ENCODE measurements around the gene C20orf96.

The C20orf96 gene

DNA sequence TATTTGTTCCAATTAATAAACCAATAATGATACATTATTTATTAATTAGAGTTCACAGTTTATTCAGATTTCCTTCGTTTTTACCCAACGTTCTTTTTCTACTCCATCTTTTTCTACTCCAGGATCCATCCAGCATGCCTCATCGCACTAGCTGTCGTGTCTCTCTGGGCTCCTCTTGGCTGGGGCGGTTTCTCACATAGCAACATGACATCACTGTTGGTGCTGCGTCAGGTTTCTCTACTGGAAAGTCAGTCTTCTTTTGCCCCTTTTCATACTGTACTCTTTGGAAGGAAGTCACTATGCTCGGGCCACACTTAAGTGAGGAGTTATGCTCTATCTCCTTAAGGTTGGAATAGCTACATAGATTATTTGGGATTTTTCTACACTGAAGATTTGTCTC is 21.1 kb upstream of the C20orf96 start:
- no peak for DNase-seq

DNA sequence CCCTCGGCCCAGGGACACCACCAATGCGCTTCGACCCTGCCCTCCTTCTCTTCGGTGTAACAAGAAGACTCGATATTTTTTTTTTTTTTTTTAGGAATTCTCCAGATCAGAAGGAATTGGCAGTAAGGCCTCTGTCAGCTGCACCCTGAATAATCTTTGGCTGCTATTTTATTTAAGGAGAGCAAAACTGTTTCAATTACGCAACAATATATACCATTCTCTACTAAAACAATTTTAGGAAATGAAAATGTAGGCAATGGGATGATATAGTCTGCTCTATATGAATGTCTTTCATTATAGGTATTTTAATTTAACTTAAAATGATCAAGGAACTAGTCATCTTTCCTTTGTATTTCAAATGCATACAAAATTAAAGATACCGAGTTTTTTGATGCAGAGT is 20.1 kb upstream of the C20orf96 start:
- no peak for DNase-seq

DNA sequence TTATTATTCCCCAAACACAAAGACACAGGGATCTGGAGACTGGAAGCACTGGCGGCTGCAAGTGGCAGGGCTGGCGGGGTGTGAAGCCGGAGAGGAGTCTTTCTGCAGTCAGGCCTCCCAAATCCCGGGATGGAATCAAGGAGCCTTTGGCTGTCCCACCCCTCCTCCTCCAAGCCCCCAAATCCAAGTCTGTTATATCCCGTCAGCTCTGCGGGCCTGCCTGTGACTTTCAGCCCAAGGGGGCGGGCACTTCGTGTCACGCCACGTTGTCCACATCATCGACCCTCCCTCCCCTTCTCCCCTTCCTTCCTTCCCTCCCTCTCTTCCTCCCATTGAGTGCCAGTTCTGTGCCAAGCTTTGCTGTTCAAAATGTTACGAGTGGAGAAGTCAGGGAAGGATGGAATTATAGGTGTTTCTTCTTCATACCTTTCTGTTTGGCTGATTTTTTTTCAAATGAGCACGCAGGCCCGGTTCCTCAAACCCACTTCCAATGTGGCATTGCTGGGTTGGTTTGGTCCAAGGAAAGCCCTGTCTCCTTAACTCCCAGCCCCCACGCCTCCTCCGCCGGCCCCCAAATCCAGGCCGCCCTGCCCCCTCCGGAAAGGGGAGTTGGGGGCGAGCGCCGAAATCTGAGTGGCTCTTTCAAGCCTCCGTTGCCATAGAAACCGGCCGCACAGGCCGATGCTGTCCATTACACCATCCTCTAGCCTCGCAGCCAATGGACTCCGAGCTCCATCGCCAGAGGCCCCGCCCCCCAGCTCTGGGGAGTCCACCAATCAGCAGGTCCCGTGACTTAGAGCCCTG is 19.5 kb upstream of the C20orf96 start:
- DNase-seq = peak; percentile 100

DNA sequence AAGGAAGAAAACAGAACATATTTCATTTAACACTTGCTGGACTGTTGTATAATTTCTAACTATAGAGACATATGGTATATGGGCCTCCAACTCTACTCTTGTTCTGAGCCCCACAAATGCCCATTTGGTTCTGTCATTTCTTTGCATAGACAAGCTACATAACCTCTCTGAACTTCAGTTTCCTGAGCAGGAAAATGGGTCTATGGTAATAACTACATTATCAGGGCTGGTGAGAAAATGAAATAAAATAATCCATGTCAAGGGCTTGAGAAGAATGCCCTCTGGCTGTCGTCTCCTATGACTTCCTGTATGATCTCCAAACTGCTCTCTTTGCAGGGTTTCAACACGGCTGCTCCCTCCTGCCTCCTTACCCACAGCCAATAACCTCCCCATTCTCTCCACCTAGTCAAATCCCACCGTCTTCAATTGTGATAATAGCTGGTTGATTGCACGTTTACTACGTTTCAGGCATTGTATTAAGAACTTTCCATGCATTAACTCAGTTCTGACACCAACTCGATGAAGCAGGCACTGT is 18.8 kb upstream of the C20orf96 start:
- DNase-seq = peak; percentile 79

DNA sequence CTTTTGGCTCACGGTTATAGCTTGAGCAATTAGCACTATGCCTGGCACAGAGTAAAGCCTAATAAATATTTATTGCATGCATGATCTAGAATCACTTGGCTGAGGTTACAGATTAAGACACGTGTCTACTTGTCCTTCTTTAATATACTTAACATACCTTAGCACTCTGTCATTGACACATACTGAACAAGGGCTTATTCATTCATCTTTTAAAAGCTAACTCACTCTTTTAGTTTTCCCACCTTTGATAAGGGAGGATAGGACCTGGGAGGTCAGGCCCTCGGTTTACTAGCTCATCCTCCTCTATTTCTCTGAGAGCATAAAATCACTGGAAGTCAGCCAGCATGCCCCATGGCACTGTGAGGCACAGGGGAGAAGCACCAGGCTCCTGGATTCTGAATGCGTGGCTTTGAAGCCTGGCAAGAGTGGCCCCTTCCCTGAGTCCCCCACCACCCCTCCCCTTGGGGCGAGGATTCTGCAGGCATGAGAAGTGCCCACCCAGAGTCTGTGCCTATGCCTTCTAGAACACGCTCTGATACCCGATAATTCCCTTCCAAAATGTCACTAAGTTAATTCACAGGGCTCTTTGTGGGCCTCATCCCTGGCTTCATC is 18.0 kb upstream of the C20orf96 start:
- no peak for DNase-seq

DNA sequence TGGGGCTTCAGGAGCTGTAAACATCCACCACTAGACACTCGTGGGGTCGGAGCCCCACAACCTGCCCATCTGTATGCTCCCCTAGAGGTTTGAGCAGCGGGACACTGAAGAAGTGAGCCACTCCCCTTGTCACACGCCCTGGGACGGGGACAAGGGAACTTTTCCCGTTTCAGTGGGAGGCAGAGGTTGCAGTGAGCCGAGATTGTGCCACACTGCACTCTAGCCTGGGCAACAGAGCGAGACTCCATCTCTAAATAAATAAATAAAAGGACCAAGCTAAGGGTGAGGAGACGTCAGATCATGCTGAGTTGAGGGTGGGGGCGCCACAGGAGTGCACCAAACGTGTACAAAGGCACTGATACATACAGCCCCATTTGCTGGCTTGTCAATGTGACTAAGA is 15.2 kb upstream of the C20orf96 start:
- DNase-seq = no peak

DNA sequence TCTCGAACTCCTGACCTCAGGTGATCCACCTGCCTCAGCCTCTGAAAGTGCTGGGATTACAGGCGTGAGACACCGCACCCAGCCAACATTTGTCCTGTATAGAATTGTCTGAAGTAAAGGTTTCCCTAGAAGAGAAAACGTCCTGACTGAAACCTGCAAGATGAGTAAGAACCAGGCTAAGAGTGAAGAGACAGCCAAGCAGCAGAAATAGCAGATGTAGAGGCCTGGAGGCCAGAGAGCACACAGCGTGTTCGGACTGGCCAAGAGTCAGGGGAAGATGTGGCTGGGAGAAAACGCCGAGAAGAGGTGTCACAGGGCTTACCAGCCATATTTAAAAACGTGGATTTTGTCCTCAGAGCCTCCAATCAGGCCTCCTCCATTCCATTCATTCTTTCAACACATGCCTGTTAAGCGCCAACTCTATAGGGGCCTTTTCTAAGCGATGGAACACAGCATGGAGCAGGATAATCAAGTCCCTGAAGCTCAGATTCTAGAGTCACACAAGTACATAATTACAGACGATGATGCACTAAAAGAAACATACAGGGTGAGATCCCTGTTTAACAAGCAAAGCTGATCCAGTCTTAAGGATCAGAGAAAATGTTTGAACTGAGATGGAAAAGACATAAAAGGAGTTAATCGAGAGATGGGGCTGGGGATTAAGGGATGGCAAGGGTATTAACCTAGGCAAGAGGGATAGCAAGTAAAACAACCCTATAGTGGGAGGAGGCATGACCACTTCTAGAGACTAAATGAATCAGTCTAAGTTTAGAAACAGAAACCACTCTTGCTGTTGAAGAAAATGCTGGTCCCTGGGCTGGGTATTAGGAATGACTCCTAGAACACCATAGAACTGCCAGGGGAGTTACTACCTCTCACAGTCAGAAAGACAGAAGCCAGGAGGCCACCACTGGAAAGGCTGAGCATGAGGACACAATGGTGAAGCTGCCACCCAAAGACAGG is 11.6 kb upstream of the C20orf96 start:
- DNase-seq = no peak

DNA sequence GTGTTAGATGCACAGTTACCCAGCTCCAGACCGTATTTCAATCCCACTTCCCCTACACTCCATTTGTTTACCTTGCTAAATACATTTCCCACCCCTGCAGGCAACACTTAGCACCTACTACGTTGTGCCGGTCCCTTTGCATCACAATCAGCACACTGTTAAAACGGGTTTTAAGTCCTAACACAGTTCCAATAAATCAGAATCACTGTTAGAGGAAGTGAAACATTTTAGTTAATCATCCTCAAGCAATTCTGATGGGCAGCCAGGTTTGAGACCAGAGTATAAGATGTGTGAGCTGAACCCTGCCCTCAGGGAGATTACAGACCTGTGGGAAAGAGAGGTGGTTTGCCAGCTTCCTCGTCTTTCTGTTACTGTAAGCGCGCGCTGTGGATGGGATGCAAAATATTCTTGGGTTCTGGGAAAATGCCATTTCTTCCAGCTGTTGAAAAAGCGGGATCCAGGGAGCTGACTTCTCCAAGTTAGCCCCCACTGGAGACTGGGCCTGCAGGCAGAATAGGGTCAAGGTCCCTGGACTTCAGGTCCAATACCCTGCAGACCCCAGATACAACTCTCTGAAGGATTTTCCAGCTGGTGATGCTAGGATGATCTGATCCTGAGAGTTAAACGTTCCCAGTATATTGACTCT is 9.9 kb upstream of the C20orf96 start:
- DNase-seq = no peak

DNA sequence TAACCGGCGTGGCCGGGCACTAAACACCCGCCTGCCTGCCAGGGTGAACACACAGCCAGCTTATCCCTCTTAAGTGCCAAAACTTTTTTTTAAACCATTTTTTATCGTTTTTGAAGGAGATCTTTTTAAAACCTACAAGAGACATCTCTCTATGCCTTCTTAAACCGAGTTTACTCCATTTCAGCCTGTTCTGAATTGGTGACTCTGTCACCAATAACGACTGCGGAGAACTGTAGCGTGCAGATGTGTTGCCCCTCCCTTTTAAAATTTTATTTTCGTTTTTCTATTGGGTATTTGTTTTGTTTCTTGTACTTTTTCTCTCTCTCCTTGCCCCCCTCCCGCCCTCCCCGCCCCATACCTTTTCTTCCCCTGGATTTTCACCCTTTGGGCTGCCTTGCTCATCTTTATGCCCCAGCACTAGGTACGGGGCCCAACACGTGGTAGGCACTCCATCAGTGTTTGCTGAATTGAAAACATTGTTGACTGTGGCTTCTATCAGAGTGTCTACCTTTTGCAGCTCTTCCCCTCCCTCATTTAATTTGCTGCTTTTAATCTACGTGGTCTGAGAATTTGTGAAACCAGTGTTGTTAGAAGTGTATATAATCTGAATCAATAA is 8.3 kb upstream of the C20orf96 start:
- no peak for DNase-seq

DNA sequence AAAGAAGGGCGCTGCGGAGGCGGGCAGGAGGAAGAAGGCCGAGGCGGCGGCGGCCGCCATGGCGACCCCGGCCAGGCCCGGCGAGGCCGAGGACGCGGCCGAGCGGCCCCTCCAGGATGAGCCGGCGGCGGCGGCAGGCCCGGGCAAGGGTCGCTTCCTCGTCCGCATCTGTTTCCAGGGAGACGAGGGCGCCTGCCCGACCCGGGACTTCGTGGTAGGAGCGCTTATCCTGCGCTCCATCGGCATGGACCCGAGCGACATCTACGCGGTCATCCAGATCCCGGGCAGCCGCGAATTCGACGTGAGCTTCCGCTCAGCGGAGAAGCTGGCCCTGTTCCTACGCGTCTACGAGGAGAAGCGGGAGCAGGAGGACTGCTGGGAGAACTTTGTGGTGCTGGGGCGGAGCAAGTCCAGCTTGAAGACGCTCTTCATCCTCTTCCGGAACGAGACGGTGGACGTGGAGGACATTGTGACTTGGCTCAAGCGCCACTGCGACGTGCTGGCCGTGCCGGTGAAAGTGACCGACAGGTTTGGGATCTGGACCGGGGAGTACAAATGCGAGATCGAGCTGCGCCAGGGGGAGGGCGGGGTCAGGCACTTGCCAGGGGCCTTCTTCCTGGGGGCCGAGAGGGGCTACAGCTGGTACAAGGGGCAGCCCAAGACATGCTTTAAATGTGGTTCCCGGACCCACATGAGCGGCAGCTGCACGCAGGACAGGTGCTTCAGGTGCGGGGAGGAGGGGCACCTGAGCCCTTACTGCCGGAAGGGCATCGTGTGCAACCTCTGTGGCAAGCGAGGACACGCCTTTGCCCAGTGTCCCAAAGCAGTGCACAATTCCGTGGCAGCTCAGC is 7.6 kb upstream of the C20orf96 start:
- peak; percentile 77 for DNase-seq

DNA sequence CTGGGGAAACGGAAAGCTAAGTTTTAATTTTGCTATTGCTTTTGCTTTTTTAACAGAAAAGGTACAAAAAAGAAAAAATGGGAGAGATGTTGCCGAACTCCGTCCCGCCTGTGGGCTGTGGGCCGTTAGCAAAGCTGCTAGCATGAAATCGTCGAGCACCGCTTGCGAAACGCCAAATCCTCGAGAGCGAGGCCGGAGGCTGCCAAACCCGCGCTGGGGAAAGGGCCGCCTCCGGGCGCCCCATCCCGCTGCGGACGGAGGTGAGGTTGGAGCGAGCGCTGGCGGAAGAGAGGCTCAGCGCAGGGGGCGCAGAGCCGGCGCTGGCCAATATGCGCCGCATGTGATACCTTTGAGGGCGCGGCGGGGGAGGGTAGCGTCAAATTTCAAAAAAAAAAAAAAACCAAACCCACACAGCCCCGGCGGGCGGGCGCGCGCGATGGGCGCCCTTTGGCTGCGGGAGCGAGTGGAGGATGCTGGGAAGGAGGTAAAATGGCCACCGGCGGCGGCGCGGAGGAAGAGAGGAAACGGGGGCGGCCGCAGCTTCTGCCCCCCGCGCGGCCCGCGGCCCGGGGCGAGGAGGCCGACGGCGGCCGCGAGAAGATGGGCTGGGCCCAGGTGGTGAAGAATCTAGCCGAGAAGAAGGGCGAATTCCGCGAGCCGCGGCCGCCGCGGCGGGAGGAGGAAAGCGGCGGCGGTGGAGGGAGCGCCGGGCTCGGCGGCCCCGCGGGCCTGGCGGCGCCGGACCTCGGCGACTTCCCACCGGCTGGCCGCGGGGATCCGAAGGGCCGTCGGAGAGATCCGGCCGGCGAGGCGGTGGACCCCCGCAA is 6.8 kb upstream of the C20orf96 start, which contains the start of gene ZCCHC3:
Gene ZCCHC3, plus strand, starts transcription at position 473 of the 827 bp plus-strand sequence. Its CDS starts 17 bp downstream, at position 490.
- peak; percentile 98 for DNase-seq

DNA sequence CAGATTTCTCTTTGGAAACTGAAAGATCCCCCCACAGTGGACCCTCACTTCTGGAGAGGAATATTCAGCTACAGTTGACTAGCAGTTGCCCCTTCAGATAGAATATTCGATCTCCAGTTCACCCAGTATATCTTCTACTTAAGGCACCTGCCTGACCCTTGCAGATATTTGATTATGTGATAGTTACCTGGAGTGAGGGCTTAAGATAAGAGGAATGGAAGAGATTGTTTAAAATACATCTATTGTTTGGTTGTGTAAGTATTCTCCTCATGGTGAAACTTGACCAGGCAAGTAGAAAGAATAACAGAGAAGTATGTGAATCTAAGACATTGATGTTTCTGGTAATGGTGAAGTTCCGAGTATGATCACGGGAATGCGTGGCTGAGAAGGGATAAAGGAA is 5.3 kb upstream of the C20orf96 start:
- DNase-seq = no peak

DNA sequence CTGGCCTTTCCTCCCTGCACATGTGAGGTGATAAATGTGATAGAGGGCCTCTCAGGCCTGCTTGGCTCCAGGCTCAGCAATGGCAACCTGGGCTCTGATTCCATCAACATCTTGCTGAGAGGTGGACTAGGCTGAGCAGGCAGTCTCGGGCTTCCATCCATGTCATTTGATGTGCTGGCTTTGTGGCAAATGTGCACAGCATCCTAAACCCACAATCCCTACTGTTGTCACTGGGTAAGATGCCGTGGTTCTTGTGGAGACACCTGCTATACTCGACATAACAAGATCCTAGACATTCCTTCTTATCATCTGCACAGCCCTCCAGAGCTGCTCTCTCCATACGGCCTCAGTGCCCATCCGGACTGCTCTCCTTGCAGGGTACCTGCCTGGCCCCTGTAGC is 4.1 kb upstream of the C20orf96 start:
- no peak for DNase-seq

DNA sequence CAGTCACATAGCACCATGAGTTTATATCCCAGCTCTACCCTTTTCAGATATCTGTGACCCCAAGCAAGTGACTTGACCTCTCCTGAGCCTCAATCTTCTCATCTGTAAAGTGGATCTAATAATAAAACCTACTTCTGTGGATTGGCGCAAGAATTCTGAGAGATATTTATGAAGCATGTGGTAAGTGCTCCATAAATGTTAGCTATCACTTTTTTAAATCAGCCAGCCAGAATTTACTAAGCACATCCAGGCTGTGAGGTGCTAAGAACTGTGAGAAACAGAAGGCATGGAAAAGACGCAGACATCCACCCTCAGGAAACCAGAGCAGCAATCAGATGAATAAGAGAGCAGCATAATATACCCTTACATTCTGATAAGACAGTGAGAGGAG is 862 bp downstream of the C20orf96 start:
- peak; percentile 79 for DNase-seq

DNA sequence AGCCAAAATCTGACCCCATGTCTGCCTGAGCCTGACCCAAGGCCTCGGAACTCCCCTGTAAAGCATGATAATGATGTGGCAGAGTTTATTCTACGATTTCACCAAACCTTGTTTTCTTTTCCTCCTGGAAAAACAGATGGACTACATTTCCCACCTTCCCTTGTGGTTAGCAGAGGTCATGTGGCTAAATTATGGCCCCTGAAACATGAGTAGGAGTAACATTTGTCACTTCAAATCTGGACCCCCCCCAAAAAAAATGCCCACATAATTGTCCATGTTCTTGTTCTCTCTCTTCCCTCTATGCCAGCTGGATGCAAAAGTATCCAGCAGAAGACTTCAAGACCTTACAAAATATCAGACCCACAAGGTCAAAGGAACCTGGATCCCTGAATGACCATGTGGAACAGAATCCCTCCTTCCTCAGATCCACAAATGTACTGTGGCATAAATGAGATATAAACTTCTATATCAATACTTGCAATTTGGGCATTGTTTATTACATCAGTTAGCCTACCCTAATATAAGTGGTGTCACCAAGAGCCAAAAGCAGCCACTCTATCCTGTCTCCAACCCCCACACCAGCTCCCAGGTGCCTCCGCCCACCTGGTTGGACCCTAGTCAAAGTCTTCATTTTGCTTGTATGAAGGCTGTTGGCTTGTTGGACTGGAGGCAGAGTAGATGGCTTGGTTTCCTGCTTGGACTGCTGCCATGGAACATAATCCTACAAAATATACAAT is 1.4 kb downstream of the C20orf96 start:
- no peak for DNase-seq

DNA sequence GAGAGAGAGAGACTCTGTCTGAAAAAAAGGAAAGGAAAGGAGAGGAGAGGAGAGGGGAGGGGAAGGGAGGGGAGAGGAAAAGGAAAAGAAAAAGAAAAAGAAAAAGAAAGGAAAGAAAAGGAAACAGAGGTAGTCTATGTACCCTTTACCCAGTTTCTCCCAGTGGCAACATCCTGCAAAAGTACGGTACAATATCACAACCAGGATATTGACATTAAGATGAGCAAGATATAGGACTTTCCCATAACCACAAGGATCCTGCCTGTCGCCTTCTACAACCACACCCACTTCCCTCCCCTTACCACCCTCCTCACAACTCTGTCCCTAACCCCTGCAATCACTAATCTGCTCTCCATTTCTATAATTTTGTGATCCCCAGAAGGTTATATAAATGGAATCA is 4.0 kb downstream of the C20orf96 start:
- no peak for DNase-seq

DNA sequence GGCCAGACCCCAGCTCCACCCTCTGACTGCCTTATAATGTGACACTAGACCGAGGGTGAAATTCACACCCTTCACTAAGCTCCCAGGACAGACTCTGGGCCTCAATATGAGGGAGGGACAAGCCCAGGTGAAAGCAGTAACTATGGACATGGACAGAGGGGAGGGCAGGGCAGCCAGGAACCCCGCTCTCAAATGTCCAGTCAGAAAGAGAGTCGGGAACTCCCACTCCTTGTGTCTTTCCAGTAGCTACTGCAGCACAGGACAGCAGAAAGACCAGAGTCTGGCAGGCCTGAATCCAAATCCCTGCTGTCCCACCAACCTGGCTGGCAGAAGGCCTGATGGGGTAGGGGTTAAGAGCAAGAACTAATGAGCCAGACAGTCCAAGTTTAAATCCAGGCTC is 6.4 kb downstream of the C20orf96 start:
- DNase-seq = no peak

DNA sequence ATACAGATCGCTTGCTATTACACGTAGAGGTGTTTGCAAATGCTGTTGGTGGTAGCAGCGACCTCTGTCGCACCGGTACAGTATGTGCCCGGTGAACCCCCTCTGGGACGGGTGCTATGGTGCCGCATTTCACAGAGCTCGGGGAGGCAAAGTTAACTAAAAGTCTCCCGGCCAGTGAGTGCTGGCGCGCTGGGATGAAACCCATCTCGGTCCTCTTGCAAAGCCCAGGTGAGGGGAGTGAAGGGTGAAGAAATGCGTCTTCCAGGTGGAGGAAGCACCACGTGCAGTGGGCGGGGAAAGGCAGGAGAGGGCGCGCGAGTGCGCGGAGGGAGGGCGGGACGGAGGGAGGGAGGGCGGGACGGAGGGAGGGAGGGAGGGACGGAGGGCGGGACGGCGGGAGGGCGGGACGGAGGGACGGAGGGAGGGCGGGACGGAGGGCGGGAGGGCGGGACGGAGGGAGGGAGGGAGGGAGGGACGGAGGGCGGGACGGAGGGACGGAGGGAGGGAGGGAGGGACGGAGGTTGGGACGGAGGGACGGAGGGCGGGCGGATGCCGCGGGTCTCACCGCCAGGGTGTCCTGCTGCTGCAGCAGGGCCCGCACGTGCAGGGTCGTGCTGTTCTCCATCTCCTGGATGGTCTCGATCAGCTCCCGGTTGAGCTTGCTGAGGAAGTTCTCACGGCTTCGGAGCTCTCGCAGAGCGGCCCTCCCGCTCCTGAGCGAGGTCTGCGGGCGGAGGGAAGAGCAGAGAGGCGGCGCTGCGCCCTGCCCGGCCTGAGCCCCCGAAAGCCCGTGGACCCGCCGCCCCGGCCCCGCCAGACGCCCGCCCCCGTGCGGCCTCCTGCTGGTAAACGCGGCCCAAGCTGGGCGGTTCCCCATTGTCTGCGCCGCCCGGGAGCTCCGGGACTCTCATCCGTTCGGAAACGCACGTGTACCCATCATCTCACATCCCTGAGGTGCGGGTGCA is 11.7 kb downstream of the C20orf96 start:
- no peak for DNase-seq
